Neutrophil (primary cell): ENCODE measurements around the gene MTRF1.

Experiments used
- H3K27ac ChIP-seq: fragments of 200-600 bp; sonication (generic); 2 replicates; pipeline ENCODE4 v1.5.1; 2016; ENCODE audit warnings: mild to moderate bottlenecking, moderate library complexity
- H3K27me3 ChIP-seq: fragments of 200-600 bp; sonication (generic); 2 replicates; pipeline ENCODE4 v1.6.0; 2016; ENCODE audit warnings: mild to moderate bottlenecking
- H3K36me3 ChIP-seq: fragments of 200-600 bp; sonication (generic); 2 replicates; pipeline ENCODE4 v1.5.1; 2017
- H3K4me1 ChIP-seq, 2 experiments: fragments of 200-600 bp in 1 of 2; sonication (generic) in 1 of 2; 1 replicate in 1 of 2; 2 replicates in 1 of 2; pipeline versions ENCODE4 v1.5.1 to v1.6.1; 2013 to 2016; ENCODE audit warnings: low read depth in 1 of 2, low read length in 1 of 2, mild to moderate bottlenecking in 1 of 2, moderate library complexity in 1 of 2; ENCODE audit not compliant: control insufficient read depth in 1 of 2, insufficient read depth in 1 of 2
- H3K4me3 ChIP-seq, 2 experiments: fragments of 200-600 bp in 1 of 2; sonication (generic) in 1 of 2; 1 replicate in 1 of 2; 2 replicates in 1 of 2; pipeline ENCODE4 v1.5.1; 2013 to 2016; ENCODE audit warnings: low read depth in 1 of 2, low read length in 1 of 2, mild to moderate bottlenecking in 1 of 2, moderate library complexity in 1 of 2
- H3K9me3 ChIP-seq: fragments of 200-600 bp; sonication (generic); 2 replicates; pipeline ENCODE4 v1.5.1; 2016
- TF ChIP-seq, protein P1 (sequence below): fragments of 200-600 bp; sonication (generic); IDR thresholded peaks from 2 replicates; pipeline ENCODE4 v1.5.1; 2016; ENCODE audit warnings: antibody characterized with exemption

Gene MTRF1

DNA sequence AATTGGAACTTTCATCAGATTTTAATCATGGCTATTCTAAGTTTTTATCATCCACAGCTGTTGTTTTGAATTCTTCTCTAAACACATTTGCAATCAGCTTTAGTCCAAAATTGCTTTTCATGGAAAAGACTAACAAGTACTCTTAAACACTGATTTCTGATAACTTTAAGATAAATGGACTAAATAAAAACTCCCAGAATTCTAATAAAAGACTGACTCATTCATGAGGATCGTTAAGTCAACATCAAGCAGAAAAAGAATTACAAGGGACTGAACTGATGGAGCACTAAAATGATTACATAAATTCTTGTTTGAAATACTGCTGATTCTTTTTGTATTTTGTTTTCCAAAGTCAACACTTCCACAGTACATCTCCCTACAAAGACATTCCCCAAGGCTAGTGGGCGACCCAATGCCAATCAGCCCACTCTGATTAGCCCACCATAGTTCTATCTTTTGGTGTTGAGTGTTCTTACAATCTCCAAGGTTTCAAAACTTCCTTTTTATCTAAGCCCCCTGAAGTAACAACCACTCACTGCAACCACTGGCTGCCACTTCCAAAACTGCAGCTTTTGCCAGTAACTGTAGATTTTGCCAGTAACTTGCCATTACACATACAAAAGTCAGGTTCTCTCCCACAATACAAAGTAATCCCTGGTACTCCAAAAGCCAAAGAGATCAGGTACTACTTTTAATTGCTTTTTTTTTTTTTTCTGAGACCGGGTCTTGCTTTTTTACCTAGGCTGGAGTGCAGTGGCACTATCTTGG is 33.7 kb upstream of the MTRF1 start:
- Histone ChIP-seq H3K4me1 (no peaks in the 10 kb centered on the region), H3K27me3 (peaks cover under 1% of the 10 kb centered on the region), H3K4me3 (no peak overlapping the region), H3K9me3 (no peaks in the 10 kb centered on the region), H3K36me3 (no peaks in the 10 kb centered on the region), H3K27ac (no peak overlapping the region)
- TF ChIP-seq, protein P1, sequence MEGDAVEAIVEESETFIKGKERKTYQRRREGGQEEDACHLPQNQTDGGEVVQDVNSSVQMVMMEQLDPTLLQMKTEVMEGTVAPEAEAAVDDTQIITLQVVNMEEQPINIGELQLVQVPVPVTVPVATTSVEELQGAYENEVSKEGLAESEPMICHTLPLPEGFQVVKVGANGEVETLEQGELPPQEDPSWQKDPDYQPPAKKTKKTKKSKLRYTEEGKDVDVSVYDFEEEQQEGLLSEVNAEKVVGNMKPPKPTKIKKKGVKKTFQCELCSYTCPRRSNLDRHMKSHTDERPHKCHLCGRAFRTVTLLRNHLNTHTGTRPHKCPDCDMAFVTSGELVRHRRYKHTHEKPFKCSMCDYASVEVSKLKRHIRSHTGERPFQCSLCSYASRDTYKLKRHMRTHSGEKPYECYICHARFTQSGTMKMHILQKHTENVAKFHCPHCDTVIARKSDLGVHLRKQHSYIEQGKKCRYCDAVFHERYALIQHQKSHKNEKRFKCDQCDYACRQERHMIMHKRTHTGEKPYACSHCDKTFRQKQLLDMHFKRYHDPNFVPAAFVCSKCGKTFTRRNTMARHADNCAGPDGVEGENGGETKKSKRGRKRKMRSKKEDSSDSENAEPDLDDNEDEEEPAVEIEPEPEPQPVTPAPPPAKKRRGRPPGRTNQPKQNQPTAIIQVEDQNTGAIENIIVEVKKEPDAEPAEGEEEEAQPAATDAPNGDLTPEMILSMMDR, result no peak

DNA sequence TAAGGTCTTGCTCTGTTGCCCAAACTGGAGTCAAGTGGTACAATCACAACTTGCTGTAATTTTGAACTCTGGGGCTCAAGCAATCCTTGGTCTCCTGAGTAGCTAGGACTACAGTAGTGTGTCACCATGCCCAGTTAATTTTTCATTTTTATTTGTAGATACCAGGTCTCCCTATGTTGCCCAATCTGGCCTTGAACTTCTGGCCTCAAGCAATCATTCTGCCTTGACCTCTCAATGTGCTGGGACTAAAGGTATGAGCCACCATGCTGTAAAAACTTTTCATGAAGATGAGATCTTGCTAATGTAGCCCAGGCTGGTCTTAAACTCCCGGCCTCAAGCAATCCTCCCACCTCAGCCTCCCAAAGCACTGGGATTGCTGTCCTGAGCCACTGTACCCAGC is 32.6 kb upstream of the MTRF1 start:
- no peaks in the 10 kb centered on the region for H3K4me1 ChIP-seq
- H3K4me3 ChIP-seq, result no peak overlapping the region
- TF ChIP-seq, protein P1, result no peak
- H3K27me3 ChIP-seq, result peaks cover 11% of the 10 kb centered on the region
- H3K9me3 ChIP-seq, result no peaks in the 10 kb centered on the region
- H3K27ac ChIP-seq, result no peak overlapping the region
- H3K36me3 ChIP-seq, result no peaks in the 10 kb centered on the region

DNA sequence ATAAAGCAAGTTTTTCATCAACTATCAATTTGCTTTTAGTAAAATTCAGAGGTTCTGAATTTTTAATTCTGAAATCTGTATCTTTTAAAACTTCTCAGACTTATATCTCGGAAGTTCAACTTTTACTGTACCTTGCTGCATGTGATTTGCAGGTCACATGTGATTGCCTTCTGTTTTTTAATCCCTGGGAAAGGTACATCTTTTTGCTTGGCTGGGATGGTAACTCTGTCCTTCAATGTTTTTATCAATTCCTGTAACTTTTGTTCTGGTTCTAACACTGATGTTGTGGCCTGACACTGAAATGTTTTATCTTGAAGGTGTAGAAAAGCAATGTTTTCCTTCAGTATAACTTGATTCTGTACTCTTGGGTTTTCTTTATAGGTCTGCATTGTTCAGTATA is 31.5 kb upstream of the MTRF1 start:
- Histone ChIP-seq H3K27ac (no peak overlapping the region), H3K4me1 (peaks cover under 1 to 3% of the 10 kb centered on the region in 2 experiments), H3K4me3 (no peak overlapping the region), H3K36me3 (no peaks in the 10 kb centered on the region), H3K27me3 (peaks cover 11% of the 10 kb centered on the region), H3K9me3 (no peaks in the 10 kb centered on the region)
- TF ChIP-seq, protein P1, result no peak

DNA sequence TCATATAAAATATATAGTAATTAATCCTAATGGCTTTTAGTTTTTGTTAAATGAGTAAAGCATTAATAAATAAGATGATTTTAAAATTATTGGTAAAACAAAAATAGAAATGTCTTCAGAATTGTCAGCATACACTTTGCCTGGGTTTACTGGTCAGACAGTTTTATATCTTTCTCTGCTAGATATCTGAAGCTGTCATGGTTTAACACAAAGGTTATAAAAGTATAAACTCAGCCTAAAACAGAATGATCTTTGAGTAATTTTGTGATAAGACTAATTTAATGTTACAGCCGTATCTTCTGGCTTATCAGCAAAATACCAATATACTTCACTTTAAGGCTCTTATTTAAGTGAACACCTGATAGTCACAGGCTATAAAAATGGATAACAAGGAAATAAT is 29.9 kb upstream of the MTRF1 start:
- Histone ChIP-seq H3K4me1 (peaks cover 7 to 10% of the 10 kb centered on the region in 2 experiments), H3K9me3 (no peaks in the 10 kb centered on the region), H3K36me3 (no peaks in the 10 kb centered on the region), H3K27ac (no peak overlapping the region), H3K27me3 (peaks cover 18% of the 10 kb centered on the region), H3K4me3 (no peak overlapping the region)
- TF ChIP-seq, protein P1, result no peak

DNA sequence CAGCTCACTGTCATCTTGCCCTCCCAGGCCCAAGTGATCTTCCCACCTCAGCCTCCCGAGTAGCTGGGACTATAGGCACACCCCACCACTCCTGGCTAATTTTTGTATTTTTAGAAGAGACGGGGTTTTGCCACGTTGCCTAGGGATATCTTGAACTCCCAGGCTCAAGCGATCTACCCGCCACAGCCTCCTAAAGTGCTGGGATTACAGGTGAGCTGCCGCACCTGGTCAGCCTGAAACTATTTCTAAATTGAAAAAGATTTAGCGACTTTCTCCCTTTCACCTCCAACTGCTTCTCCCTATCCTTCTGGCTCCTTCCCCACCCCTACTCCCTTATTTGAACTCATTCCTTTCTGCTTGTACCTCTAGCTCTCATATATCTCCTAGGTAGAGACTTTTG is 27.9 kb upstream of the MTRF1 start:
- Histone ChIP-seq H3K9me3 (no peaks in the 10 kb centered on the region), H3K4me3 (no peak overlapping the region), H3K27me3 (peaks cover 38% of the 10 kb centered on the region), H3K36me3 (no peaks in the 10 kb centered on the region), H3K4me1 (peaks cover 7 to 10% of the 10 kb centered on the region in 2 experiments), H3K27ac (no peak overlapping the region)
- TF ChIP-seq, protein P1, result no peak
